CD4-positive, alpha-beta T cell treated with Interleukin-4 for 4 hours (primary cell): ENCODE measurements around the gene STEEP1.
A peak's percentile ranks its signal among the peaks of the same experiment; 100 is the strongest.
"Not testable (repeated sequence)": the region's sequence is repeated elsewhere in the genome, so short reads cannot be mapped to it uniquely, and the experiment has no call there.

Source experiments
- DNase-seq: peaks from one replicate; pipeline ENCODE4 v3.0.0-alpha.2; 2020

The STEEP1 gene

DNA sequence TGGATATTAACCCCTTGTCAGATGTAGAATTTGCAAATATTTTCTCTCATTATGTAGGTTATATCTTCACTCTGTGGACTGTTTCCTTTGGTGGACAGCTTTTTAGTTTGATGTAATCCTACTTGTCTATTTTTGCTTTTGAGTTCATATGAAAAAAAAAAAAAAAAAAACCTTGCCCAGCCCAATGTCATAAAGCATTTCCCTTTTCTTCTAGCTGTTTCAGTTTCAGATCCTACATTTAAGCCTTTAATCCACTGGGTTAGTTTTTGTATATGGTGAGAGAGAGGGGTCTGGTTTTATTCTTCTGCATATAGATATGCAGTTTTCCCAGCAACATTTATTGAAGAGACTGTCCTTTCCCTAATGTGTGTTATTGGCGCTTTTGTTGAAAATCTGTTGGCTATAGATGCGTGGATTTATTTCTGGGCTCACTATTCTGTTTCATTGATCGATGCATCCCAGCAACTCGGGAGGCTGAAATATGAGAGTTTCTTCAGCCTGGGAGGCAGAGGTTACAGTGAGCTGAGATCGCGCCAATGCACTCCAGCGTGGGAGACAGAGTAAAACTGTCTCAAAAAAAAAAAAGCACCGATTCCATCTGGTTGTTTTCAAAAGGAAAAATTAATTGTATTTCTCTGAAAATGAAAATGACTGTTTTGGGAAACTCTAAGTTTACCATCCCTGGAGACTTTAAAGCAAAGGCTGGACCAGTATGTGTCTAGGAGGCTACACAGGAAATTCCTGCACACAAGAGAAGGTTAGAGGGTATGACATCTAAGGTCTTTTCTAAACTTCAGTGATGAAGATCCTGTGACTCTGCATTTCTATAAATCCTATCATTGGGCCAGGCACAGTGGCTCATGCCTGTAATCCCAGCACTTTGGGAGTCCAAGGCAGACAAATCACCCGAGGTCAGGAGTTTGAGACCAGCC, 35.6 kb downstream of the STEEP1 start:
- DNase-seq, result no peak

DNA sequence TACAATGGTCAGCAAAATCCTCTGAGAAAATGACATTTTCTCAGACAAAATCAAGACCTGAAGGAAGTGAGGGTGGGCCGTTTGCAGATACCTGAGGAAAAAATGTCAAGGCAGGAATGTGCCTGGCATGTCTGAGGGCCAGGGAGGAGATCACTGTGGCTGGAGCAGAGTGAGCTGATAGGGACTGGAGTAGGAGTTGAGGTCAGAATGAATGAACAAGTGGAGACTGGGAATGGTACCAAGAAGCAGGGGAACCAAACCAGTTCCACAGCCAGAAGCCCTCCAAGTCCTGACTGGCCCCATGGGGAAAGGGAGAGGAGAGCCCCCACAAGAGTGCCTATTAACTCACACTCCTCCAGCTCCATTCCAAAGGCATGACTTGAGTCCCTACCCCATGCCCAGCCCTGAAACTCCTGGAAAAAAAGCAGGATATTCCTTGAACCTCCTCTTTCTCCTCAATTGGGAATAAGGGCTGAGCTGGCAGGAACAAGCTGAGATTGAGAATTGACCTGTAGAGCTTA, 41.5 kb downstream of the STEEP1 start:
- DNase-seq, result no peak

- DNase-seq, result no peak
Observed at GRCh38 chrX:119521246-119521645, 44.0 kb downstream of the STEEP1 start.

DNA sequence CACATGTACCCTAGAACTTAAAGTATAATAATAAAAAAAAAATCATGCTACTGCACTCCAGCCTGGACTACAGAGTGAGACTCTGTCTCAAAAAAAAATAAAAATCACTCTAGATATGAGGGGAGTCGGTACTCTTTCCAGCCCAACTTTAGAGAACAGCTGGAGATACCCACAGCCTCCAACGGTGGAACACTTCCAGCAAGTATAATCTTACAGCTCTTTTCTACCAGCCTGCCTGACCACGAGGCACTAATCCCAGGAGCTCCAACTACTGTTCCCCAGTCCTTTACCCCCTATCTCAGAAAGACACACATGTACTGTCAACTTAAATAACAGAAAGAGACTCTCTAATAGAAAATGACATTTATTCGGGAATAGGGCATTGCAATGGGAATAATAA, 46.8 kb downstream of the STEEP1 start:
- DNase-seq, result no peak

GRCh38 chrX:119516157-119516702, 49.0 kb downstream of the STEEP1 start:
- DNase-seq, result peak; percentile 69

DNA sequence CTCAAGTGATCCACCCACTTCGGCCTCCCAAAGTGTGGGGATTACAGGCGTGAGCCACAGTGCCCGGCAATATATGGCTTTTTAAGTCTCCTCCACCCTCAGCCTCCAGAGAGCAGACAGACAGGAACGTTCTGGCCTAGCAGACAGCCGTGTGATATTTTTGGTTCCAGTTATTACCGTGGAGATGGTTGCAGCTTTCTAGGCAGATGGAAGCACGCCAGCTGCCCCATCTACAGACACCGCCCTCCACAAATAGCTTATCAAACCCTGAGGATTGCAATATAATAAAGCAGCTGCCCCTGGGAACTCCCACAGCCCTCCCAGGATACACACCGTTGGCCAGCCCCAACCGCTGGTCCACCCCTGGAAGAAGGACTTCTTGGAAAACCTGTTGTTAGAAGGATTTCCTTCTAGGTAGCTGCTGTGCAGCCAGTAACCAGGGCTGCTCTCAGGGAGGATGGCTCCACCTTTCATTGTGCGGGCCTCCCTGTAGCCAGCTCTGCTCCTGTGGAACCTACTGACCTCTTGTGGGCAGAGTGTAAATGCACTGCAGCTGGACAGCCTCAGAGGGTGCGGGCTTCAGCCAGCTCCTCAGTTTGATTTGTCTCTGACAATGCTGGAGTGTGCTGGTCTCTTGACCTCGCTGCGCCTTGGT, 52.9 kb downstream of the STEEP1 start:
- DNase-seq, result peak; percentile 10

- DNase-seq, result no peak
Observed at GRCh38 chrX:119507206-119507605, 58.0 kb downstream of the STEEP1 start.

GRCh38 chrX:119505945-119506344, 59.3 kb downstream of the STEEP1 start:
- no peak for DNase-seq

- DNase-seq, result not testable (repeated sequence)
Observed at GRCh38 chrX:119505145-119505544, 60.1 kb downstream of the STEEP1 start.

DNA sequence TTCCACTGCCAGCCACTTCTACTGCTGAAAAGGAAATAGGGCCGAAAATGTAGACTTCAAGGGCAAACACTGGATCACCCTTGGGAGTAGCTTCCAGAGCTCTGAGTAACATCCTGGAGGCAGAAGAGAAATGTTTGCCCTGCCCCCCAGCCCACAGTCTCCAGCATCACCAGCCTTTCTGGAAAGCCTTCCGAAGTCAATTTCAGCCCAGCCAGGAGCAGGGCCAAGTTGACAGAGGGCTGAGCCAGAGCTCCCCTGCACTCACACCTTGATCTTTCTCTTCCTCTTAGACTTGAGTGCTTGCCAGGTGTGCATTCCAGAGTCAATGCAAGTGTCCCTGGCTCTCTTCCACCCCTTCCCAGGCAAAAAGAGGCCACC, 61.7 kb downstream of the STEEP1 start:
- DNase-seq, result no peak

DNA sequence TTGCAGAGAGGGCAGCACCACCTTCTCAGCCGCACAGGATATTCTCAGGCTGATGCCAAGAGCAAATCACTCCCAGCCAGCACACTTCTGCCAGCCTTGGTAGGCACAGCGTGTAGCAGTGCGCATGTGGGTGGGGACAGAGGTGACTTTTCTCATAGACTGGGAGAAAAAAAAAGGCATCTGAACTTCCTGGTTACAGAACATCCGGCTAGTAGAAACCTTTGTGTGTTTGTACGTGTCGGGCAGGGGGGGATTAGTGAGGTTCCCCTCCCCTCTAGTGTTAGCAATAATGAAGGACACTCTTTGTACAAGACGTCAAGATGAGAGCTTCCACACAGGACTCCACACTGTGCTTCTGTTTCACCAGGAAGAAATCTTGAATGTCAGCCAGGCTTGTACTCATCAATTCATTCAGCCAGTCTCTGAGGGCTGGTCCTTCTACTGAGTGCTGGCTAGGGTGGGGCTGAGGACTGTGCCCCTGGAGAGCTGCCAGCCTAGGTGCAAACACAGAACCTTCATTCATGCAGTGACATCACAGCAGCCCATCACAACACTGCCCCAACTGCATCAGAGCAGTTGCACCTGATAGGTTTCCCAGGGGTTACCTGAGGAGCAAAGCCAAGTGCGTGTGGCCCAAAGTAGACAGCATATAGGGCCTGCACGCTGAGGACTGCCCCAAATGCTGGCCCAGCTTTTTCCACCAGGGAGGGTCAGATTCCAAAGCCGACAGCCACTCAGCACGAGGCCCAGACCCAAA, 62.3 kb downstream of the STEEP1 start:
- peak; percentile 38 for DNase-seq

DNA sequence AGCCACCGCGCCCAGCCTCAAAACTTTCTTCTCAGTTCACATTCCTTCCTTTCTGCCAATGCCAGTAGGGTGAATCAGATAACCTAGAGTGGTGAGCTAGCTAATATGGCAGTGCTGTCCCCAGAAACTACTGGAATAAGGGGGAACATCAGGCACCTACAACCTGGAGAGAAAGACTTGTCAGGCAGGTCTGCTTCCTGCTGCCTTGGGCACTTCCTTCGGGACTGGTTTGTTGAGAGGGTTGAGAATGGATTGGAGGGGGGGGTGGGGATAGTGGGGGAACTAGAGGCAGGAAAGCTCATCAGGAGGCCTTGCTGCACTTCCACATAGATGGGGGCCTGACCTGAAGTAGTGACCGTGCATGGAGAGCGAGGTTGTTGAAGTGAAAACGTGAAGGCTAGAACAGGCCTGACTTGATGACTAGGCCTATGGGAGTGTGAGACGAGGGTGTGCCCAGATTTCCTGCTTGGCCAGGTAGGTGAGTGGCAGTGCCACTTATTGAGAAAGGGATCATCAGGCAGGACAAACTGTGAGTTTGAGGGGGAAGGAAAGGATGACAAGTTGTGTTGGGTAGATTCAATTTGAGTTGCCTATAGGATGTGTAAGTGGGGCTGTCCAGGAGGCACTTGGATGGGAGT, 63.6 kb downstream of the STEEP1 start:
- DNase-seq, result no peak

DNA sequence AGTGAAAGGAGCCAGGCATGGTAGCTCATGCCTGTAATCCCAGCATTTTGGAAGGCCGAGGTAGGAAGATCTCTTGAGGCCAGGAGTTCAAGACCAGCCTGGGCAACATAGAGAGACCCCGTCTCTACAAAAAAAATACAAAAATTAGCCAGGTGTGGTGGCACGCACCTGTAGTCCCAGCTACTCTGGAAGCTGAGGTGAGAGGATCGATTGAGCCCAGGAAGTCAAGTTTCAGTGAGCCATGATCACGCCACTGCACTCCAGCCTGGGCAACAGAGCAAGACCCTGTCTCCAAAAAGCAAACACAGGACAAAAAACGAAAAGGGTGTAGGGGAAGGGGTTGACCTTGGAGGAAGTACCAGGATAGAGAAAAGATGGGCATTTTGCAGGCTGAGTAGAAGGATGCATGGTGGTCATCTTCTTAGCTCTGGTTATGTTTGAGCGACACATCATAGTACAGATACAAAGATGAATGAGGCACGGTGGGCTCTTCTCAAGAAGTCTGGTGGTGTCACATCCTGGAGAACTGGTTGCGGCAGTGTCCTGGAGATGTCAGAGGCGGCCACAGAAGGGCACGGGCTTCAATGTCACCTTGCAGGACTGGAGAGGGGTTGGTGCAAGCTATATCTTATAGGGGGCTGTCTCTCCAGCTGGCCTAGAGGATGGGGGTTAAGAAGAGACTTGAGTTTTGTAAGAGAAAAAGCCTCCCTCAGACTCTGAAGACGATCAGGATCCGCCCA, 65.0 kb downstream of the STEEP1 start:
- DNase-seq, result no peak

GRCh38 chrX:119497185-119497584, 68.0 kb downstream of the STEEP1 start:
- DNase-seq, result no peak

GRCh38 chrX:119495734-119496726, 69.2 kb downstream of the STEEP1 start:
- peak; percentile 44 for DNase-seq

DNA sequence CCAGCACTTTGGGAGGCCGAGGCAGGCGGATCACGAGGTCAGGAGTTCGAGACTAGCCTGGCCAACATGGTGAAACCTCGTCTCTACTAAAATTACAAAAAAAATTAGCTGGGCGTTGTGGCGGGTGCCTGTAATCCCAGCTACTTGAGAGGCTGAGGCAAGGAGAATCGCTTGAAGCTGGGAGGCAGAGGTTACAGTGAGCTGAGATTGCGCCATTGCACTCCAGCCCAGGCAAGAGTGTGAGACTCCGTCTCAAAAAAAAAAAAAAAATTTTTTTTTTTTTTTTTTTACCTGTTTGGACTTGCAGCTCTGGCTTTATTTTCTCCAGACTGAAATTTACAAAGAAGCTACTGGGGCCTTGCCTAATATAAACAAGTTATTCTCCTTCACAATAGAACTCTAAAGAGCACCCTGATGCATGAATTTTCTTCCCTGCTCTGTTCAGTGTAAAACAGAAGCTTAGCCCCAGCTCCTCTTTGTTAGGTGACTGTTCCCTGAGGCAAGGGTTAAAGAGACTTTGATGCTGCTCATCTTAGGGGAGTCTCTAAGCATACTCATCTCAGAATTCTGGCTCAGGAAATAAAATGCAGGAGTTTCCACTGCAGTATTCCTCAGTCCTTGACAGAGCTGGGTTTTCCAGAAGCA, 71.2 kb downstream of the STEEP1 start:
- not testable (repeated sequence) for DNase-seq

DNA sequence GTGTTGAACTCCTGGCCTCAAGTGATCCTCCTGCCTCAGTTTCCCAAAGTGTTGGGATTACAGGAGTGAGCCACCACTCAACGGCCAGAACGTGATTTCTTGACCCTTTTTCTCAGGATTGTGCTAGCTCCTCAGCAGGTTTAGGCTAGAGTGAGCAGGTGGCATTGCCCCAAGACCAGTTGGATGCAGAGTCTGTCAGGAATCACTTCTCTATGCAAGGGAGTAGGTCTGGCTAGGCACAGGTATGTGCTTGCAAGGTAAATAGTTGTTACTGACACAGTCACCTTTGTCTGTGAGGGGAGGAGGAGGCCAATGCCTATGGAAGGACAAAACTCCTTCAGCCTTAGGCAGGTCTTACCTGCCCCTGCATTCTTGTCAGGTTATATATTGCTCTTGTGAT, 72.7 kb downstream of the STEEP1 start:
- DNase-seq, result no peak

- no peak for DNase-seq
Observed at GRCh38 chrX:119489212-119490074, 75.8 kb downstream of the STEEP1 start.

DNA sequence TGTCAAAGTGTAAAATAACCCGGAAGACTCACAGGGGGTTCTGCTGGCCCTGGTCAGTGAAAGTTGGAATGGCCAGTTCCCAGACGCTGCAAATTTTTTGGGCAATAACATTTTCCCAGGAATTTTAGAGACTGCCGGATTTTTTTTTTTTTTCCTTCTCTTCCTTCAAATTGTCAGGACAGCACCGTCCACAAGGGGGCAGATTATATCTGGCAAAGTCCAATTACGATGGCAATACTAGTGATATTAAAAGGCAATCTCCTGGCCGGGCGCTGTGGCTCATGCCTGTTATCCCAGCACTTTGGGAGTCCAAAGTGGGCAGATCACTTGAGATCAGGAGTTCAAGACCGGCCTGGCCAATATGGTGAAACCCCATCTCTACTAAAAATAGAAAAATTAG, 76.5 kb downstream of the STEEP1 start:
- DNase-seq, result peak; percentile 33
